ENCODE results near the gene WWOX. TPM values are rescaled to one million over a fixed set of nuclear protein-coding genes. Genes with fewer than 3 reads are reported as not detected.
"Not testable (repeated sequence)": the region's sequence is repeated elsewhere in the genome, so short reads cannot be mapped to it uniquely, and the experiment has no call there.

WWOX gene
- total RNA-seq, 1 donor from 2014 or later: 106 TPM

GRCh38 chr16:79229361-79229760, 1129.9 kb downstream of the WWOX start:
- DNase-seq (ENCODE audit: low spot score in 2 of 2): no peak
- H3K4me1 ChIP-seq: no peaks in the 10 kb centered on the region
- H3K4me3 ChIP-seq: no peak overlapping the region
- intact Hi-C loops (cut with DNase I): no loop called here
- H3K9me3 ChIP-seq: peaks cover 0 to 17% of the 10 kb centered on the region in 2 donors
- H3K27ac ChIP-seq: no peak overlapping the region
- no peak for TF ChIP-seq CTCF (IDR thresholded peaks at IDR 0.05)
- H3K27me3 ChIP-seq: no peaks in the 10 kb centered on the region
- H3K36me3 ChIP-seq: no peaks in the 10 kb centered on the region

- H3K4me1 ChIP-seq; H3K9me3 ChIP-seq; intact Hi-C loops (cut with DNase I); H3K4me3 ChIP-seq; H3K36me3 ChIP-seq; DNase-seq (ENCODE audit: low spot score in 2 of 2); H3K27ac ChIP-seq; H3K27me3 ChIP-seq: not testable (repeated sequence)
Observed at GRCh38 chr16:79245700-79246099, 1146.2 kb downstream of the WWOX start.

GRCh38 chr16:79247386-79247785, 1147.9 kb downstream of the WWOX start:
- Histone ChIP-seq H3K27me3 (no peaks in the 10 kb centered on the region), H3K4me1 (no peaks in the 10 kb centered on the region), H3K9me3 (no peaks in the 10 kb centered on the region), H3K27ac (no peak overlapping the region), H3K36me3 (no peaks in the 10 kb centered on the region), H3K4me3 (no peak overlapping the region)
- no peak for DNase-seq (ENCODE audit: low spot score in 2 of 2)
- TF ChIP-seq CTCF (IDR thresholded peaks at IDR 0.05): no peak
- intact Hi-C loops (cut with DNase I): no loop called here

- H3K27me3 ChIP-seq: no peaks in the 10 kb centered on the region
- intact Hi-C loops (cut with DNase I): no loop called here
- H3K4me3 ChIP-seq: no peak overlapping the region
- TF ChIP-seq CTCF (IDR thresholded peaks at IDR 0.05): no peak
- H3K9me3 ChIP-seq: no peaks in the 10 kb centered on the region
- no peaks in the 10 kb centered on the region for H3K36me3 ChIP-seq
- no peak overlapping the region for H3K27ac ChIP-seq
- no peaks in the 10 kb centered on the region for H3K4me1 ChIP-seq
- DNase-seq (ENCODE audit: low spot score in 2 of 2): no peak
Observed at GRCh38 chr16:79248351-79248750, 1148.9 kb downstream of the WWOX start.

GRCh38 chr16:79250502-79251098, 1151.1 kb downstream of the WWOX start:
- H3K4me1 ChIP-seq: no peaks in the 10 kb centered on the region

GRCh38 chr16:79253100-79253631, 1153.7 kb downstream of the WWOX start:
- DNase-seq (ENCODE audit: low spot score in 2 of 2): no peak
- Histone ChIP-seq H3K27me3 (no peaks in the 10 kb centered on the region), H3K36me3 (no peaks in the 10 kb centered on the region), H3K4me1 (no peaks in the 10 kb centered on the region), H3K4me3 (no peak overlapping the region), H3K9me3 (no peaks in the 10 kb centered on the region), H3K27ac (no peak overlapping the region)
- no peak for TF ChIP-seq CTCF (IDR thresholded peaks at IDR 0.05)
- intact Hi-C loops (cut with DNase I): no loop called here

More at GRCh38 chr16:79250502-79251098, 1151.1 kb downstream of the WWOX start:
- no peak for DNase-seq (ENCODE audit: low spot score in 2 of 2)
- H3K4me3 ChIP-seq: no peak overlapping the region
- intact Hi-C loops (cut with DNase I): no loop called here
- no peak overlapping the region for H3K27ac ChIP-seq
- no peak for TF ChIP-seq CTCF (IDR thresholded peaks at IDR 0.05)
- no peaks in the 10 kb centered on the region for H3K27me3 ChIP-seq
- H3K9me3 ChIP-seq: no peaks in the 10 kb centered on the region
- H3K36me3 ChIP-seq: no peaks in the 10 kb centered on the region
